D721Med (cell line): ENCODE data around the gene LMF2.

Experiments used
- DNase-seq: peaks from one replicate; pipeline ENCODE4 v3.0.0; 2011; ENCODE audit warnings: low spot score; ENCODE audit not compliant: insufficient read length
- FAIRE-seq: peaks from 2 replicates; lab custom pipeline; 2011; peaks lifted over from hg19 to GRCh38; lab: Jason Lieb, UNC
- TF ChIP-seq, protein P1 (sequence below): IDR thresholded peaks from 2 replicates; pipeline ENCODE4 v1.5.1; 2012; ENCODE audit warnings: mild to moderate bottlenecking, control low read depth; ENCODE audit not compliant: insufficient read depth; ENCODE audit errors: missing control alignments

Gene LMF2

GRCh38 chr22:50498322-50498890 lies 9.1 kb downstream of the LMF2 start:
- TF ChIP-seq, protein P1, sequence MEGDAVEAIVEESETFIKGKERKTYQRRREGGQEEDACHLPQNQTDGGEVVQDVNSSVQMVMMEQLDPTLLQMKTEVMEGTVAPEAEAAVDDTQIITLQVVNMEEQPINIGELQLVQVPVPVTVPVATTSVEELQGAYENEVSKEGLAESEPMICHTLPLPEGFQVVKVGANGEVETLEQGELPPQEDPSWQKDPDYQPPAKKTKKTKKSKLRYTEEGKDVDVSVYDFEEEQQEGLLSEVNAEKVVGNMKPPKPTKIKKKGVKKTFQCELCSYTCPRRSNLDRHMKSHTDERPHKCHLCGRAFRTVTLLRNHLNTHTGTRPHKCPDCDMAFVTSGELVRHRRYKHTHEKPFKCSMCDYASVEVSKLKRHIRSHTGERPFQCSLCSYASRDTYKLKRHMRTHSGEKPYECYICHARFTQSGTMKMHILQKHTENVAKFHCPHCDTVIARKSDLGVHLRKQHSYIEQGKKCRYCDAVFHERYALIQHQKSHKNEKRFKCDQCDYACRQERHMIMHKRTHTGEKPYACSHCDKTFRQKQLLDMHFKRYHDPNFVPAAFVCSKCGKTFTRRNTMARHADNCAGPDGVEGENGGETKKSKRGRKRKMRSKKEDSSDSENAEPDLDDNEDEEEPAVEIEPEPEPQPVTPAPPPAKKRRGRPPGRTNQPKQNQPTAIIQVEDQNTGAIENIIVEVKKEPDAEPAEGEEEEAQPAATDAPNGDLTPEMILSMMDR, result peak; percentile 63
- FAIRE-seq, result no peak

GRCh38 chr22:50497093-50497492 lies 10.4 kb downstream of the LMF2 start:
- FAIRE-seq (no peak), DNase-seq (no peak)
- TF ChIP-seq, protein P1, result no peak

More at GRCh38 chr22:50498322-50498890, 9.1 kb downstream of the LMF2 start:
- no peak for DNase-seq

- no peak for DNase-seq
- no peak for FAIRE-seq
- TF ChIP-seq, protein P1, result no peak
Measured at GRCh38 chr22:50490531-50491308, 16.8 kb downstream of the LMF2 start.

GRCh38 chr22:50489363-50490243 lies 17.9 kb downstream of the LMF2 start:
- FAIRE-seq (no peak), DNase-seq (no peak)
- TF ChIP-seq, protein P1, result no peak

DNA sequence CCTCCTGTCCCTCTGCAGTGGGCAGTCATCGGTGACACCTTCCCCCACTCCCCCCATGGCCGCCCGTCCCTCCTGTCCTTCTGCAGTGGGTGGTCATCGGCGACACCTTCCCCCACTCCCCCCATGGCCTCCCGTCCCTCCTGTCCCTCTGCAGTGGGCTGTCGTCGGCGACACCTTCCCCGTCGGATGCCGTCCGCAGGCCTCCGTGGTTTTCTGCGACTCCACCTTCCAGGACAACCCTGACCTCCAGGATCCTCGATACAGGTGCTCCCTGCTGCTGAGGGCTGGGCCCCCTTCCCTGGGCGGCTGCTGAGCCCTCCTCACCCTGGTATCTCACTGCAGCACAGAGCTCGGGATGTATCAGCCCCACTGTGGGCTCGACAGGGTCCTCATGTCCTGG lies 18.6 kb downstream of the LMF2 start:
- no peak for DNase-seq

DNA sequence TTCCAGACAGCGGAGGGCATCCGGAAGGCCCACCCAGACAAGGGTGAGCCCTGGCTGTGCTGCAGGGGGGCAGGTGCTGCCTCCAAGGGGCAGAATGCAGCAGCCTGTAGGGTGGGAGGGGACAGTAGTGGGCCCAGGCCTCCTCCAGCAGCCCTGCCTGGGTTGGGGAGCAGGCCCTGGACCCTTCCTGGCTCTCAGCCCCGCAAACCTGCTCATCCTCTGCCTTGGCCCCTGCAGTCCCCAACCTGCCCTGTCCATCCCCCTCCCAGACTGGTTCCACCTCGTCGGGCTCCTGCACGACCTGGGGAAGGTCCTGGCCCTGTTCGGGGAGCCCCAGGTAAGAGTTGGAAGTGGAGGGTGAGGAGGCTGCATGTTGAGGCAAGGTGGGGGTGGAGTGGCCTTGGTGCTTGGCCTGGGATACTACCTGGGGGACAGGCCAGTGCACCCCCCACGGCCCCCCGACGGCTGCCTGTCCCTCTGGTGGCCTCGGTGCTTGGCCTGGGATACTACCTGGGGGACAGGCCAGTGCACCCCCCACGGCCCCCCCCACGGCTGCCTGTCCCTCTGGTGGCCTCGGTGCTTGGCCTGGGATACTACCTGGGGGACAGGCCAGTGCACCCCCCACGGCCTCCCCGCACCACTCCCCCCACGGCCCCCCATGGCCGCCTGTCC lies 19.4 kb downstream of the LMF2 start:
- TF ChIP-seq, protein P1, result no peak
- no peak for FAIRE-seq
- DNase-seq, result no peak

More for the DNA sequence above, 18.6 kb downstream of the LMF2 start:
- TF ChIP-seq, protein P1, result no peak
- FAIRE-seq, result no peak
